ENCODE data around the gene ZNF286A.
"Not testable (repeated sequence)": the region's sequence is repeated elsewhere in the genome, so short reads cannot be mapped to it uniquely, and the experiment has no call there.

The ZNF286A gene

DNA sequence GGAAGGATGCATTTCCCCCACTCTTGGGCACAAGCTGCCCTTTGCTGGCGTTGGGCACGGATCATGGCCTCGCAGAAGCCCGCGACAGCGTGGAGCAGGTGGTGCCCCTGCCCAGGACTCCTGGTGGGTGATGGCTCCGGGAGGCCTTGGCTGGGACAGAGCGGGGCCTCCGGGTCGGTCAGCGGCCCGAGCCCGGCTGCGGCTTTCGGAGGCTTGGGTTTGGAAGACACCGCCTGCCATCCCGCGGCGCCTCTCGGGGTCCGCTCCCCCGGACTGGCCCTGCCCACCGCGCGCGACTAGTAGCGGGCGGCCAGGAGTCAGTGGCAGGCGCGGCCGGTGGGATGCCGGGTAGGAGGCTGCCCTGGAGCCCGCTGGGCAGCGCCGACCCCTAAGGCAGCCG lies 49.9 kb downstream of the ZNF286A start:
- not testable (repeated sequence) for DNase-seq (ENCODE audit: low read depth, low spot score); H3K27ac ChIP-seq

DNA sequence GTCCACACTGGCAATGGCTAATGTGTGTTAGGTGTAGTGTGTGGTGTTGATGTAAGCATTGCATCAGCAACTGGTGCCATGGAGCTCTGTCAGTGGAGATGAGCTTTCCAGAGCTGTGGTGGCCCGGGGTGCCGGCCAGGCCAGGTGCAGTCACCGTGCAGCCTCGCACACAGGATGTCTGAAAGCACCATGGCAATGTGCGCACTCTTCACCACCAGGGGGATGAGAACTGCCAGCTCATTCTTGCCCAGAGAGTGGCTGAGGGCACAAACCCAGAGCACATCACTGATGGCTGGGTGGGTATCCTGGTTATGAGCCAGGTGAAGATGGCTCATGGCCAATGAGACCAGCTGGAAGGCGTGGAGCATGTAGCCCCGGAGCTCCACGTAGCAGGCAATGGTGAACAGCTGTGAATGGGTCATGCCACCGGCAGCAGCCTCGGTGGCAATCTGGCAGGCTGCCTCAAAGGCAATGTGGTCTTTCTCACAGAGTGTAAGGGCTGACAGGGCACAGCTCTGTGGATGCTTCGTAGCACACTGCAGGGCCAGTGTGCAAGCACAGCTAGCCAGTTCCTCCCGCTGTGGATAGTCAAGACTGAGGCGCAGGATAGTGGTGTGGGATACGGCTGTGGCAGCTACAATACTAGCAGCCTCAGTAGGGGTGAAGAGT lies 69.4 kb downstream of the ZNF286A start:
- H3K27ac ChIP-seq; DNase-seq (ENCODE audit: low read depth, low spot score): not testable (repeated sequence)

All from epithelial cell of prostate (primary cell).